AG09309 (cell line): Measurements from ENCODE around the gene GBF1.

Source experiments
- DNase-seq: peaks from one replicate; pipeline ENCODE4 v3.0.0-alpha.2; 2010; ENCODE audit warnings: low read depth
- H3K4me3 ChIP-seq: 2 replicates; pipeline ENCODE4 v1.5.1; 2011; ENCODE audit warnings: mild to moderate bottlenecking, low read depth, low read length, moderate library complexity; ENCODE audit not compliant: control insufficient read depth
- CTCF ChIP-seq: IDR thresholded peaks from 2 replicates; pipeline ENCODE4 v1.5.1; 2011; ENCODE audit warnings: mild to moderate bottlenecking, low read depth, low read length, inconsistent platforms; ENCODE audit not compliant: insufficient read depth, control insufficient read depth; ENCODE audit errors: missing control alignments

Gene GBF1

GRCh38 chr10:102231357-102232318 lies 13.7 kb upstream of the GBF1 start:
- TF ChIP-seq CTCF: peak; percentile 67
- DNase-seq: no peak

GRCh38 chr10:102233997-102234396 lies 11.3 kb upstream of the GBF1 start:
- DNase-seq: no peak
- no peak for TF ChIP-seq CTCF
- H3K4me3 ChIP-seq: no peak overlapping the region

More at GRCh38 chr10:102231357-102232318, 13.7 kb upstream of the GBF1 start:
- peak overlapping the region; percentile 42 for H3K4me3 ChIP-seq

- H3K4me3 ChIP-seq: no peak overlapping the region
- no peak for DNase-seq
- TF ChIP-seq CTCF: no peak
Measured at GRCh38 chr10:102234888-102235597, 10.3 kb upstream of the GBF1 start.

GRCh38 chr10:102235598-102235920 lies 9.8 kb upstream of the GBF1 start:
- no peak overlapping the region for H3K4me3 ChIP-seq
- DNase-seq: no peak
- no peak for TF ChIP-seq CTCF

- H3K4me3 ChIP-seq: no peak overlapping the region
- no peak for TF ChIP-seq CTCF
- DNase-seq: no peak
Measured at GRCh38 chr10:102236006-102236405, 9.3 kb upstream of the GBF1 start.

- no peak overlapping the region for H3K4me3 ChIP-seq
- TF ChIP-seq CTCF: no peak
- DNase-seq: no peak
Measured at GRCh38 chr10:102237711-102238252, 7.5 kb upstream of the GBF1 start.
